HG02759 (cell line): ENCODE measurements around the gene GIPC3.
"Not testable (repeated sequence)": the region's sequence is repeated elsewhere in the genome, so short reads cannot be mapped to it uniquely, and the experiment has no call there.

ENCODE experiments used
- ATAC-seq: cut with Tn5 transposase; IDR thresholded peaks from one replicate; pipeline ENCODE4 v1.9.1; 2021; ENCODE audit warnings: mild to moderate bottlenecking, moderate library complexity; ENCODE audit not compliant: unreplicated experiment

The GIPC3 gene

DNA sequence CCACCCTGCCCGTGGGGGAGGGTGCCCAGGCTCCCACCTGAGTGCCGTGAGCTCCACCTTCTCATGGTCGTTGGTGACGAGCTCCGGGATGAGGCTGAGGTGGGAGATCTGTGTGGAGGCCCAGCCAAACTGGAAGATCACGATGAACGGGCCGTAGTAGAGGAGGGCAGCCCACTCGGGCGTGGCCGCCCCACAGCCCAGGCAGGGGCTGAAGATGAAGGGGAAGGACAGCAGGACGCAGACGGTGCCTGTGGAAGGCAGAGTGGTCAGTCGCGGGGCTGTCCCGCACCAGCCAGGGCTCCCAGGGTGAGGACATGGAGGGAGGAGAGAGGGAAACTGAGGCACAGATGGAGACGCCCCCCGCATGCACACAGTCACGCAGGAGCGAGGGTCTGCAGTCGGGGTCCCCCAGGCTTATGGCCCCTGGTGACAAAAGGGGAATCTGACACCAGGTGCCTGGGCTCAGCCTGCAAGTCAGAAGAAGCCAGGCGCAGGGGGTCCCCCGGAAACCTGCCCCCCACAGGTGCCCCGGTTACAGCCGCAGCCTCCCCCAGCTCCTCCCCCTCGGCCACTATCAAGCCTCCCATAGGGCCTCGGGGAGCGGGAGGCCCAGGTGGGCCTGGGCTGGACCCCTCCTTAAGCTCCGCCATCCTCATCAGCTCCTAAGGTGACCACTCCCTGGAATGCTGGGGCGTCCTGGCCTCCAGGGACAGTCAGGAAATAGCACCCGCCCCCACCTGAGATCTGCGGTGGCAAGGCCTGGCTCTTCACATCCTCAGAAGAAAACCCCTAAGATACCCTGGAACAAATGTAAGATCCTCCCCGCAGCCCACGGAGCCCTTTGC is 34.1 kb upstream of the GIPC3 start:
- no peak for ATAC-seq

DNA sequence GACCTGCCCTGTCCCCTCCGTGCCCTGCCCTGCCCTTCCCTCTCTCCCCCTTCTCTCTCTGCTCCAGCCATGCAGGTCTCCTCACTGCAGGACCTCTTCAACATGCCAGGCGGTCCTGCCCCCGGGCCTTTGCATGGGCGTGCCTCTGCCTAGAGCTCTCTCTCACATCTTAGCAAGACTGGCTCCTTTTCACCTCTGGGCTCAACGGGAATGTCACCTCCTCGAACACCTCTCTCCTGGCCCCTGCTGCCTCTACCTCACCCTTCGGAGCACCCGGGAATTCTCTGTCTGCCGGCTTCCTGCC is 33.5 kb upstream of the GIPC3 start:
- ATAC-seq, result no peak

GRCh38 chr19:3554254-3555083 is 30.8 kb upstream of the GIPC3 start:
- no peak for ATAC-seq

DNA sequence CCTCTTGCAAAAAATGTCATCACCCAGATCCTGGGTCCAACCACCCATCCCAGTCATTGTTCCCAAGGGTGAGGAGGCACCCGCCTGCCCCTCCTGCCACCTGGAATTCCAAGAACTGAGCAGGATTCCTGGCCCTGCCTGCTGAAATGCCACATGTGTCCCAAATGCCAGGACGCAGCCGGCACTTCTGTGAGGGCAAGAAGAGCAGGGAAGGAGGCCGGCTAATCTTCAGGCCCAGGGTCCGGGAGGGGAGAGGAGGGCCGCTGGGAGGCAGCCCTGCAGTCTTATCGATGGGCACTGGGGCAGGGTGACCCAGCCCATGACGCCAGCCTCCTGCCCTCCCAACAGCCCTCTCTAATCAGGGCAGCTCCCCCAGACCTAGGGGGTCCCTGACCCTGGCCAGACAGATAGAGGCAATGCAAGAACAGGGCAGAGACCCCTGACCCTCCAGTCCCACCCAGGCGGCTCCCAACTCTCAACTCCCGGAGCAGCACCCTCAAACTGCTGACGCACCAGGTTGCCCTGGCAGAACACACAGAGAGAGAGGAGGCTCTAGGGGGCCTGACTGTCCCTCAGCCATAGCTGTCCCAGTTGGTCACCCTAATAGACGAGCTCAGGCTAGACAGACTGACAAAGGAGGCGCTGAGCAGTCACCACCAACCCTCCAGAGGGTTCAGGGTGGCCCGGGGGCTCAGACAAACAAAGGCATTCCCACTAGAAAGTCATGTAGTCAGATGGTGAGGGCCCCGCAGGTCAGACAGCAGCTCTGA is 29.4 kb upstream of the GIPC3 start:
- ATAC-seq, result no peak

DNA sequence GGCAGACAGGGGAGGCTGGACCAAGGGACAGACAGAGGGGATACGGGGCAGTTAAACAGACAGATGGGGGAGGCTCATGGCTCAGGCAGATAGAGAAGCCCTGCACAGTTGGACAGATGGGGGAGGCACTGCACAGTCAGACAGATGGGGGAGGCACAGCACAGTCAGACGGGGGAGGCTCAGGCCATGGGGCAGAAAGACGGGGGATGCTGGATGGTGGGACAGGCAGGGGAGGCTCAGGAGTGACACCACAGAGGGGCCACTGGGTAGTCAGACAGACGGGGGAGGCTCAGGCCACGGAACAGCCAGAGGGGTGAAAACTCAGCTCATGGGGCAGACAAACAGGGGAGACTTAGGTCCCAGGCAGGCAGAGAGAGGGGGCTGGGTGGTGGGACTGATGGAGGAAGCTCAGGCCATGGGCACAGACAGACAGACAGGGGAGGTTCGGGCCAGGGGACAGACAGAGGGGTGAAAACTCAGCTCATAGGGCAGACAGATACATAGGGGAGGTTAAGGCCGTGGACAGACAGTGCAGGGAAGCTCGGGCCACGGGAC is 28.8 kb upstream of the GIPC3 start:
- ATAC-seq, result no peak

GRCh38 chr19:3556978-3557460 is 28.3 kb upstream of the GIPC3 start:
- peak; percentile 18 for ATAC-seq

DNA sequence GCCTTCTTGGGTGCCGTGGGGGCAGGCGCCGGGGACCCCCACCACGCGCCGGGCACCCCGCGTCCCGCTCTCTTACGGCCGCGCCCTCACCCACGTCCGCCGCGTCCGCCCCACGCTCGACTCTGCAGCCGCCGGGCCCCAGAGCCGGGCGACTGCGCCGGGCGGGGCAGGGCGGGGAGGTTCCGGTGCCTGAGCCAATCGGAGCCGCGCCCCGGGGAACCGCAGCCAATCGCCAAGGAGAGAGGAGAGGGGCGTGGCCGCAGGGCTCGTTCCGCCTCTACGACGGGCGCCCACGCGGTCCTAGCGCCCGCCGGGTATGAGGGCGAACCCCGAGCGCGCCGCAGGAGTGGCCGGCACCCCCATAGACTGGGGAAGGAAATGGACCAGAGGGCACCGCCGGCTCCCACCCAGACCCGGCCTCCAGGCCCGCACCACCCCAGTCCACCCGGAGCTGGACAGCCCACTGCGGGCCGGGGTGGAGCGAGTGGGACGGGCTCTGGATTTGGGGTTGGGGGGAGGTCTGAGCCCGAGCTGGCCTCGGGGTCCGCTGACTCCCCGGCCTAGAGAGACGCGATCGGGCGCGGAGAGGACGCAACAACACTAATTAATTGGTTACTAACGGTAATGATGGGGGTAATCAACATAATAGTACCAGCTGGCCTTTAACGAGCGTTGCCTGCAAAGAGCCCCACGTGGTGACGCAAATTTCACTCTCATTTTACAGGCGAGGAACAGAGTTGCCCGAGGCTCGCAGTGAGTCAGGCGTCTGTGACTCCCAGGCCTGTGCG is 27.6 kb upstream of the GIPC3 start, which contains the start of gene MFSD12:
Gene MFSD12 (minus strand): TSS at position 126 of the 788 bp plus-strand sequence. CDS start 183 bp downstream, outside the sequence.
- peak; percentile 90 for ATAC-seq

DNA sequence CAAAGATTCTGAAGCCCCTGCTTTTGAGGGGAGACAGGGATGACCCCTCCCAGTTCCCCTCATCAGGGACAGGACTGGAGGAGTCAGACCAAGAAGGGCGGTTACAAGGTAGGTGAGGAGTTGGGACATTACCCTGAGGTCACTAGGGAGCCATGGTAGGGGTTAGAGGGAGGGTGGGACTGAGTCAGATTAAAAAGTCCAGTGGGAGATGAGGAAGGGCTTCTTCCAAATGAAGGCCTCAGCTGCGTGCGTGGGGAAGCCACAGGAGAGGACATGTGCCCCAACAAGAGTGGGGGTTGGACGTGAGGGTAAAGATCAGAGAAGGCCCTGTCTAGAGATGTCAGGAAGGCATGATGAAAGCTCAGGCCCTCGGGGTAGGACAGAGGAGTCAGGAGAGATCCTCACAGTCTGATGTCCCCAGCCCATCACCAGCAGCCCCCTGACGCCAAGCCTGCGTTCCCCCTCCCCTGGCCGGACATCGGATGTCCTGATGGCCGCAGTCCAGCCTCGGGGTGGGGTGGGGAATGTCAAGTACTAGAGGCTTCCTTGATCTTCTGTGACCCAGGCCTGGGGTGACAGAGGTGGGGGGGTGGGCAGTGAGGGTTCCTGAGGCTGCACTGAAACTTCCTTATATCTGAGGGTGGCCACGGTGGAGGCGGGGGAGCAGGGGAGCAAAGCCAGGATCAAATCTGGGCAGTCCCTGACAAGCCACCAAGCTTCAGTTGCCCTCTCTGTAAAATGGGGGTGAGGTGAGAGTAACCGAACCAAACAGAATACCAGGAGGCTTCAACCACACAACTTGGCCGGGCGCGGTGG is 21.4 kb upstream of the GIPC3 start:
- ATAC-seq, result no peak

GRCh38 chr19:3565139-3565538 is 20.1 kb upstream of the GIPC3 start:
- ATAC-seq, result no peak

GRCh38 chr19:3570042-3570441 is 15.2 kb upstream of the GIPC3 start:
- not testable (repeated sequence) for ATAC-seq

DNA sequence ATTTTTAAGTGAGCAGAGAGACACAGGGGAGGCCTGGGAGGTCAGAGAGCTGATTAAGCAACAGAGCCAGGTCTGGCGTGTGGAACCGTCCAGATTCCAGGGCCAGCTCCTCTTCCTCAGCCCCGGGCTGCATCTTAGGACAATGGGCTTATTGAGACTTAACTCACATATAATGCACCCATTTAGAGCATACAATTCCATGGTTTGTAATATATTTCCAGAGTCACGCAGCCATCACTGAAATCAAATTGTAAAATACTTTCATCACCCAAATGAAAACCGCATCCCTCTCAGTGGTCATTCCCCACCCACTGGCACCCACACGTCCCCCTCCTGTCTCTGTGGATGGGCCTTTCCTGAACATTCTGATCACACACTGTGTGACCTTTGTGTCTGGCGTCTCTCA is 14.7 kb upstream of the GIPC3 start:
- ATAC-seq, result no peak

- ATAC-seq, result peak; percentile 90
Observed at GRCh38 chr19:3572132-3572854, 13.0 kb upstream of the GIPC3 start.

DNA sequence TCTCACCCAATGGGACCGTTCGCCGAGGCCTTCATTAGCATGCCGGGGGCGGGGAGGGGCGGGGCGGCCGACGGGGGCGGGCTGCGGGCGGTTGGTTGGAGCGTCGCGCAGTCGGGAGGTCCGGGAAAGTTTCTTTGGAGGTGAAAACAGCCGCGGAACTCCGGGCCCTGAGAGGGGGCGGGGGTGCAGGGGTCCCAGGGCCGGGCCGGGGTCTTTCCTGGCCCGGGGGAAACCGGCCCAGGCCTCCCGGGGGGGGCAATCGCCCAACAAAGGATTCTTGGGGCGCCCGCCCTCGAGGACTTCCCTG is 12.5 kb upstream of the GIPC3 start, which contains the start of gene HMG20B:
Gene HMG20B (plus strand): TSS at position 90 of the 307 bp plus-strand sequence. CDS start 366 bp downstream, outside the sequence.
- ATAC-seq, result no peak

- ATAC-seq, result peak; percentile 13
Observed at GRCh38 chr19:3573162-3573857, 12.0 kb upstream of the GIPC3 start.

GRCh38 chr19:3573858-3574637 is 11.2 kb upstream of the GIPC3 start:
- ATAC-seq, result no peak

DNA sequence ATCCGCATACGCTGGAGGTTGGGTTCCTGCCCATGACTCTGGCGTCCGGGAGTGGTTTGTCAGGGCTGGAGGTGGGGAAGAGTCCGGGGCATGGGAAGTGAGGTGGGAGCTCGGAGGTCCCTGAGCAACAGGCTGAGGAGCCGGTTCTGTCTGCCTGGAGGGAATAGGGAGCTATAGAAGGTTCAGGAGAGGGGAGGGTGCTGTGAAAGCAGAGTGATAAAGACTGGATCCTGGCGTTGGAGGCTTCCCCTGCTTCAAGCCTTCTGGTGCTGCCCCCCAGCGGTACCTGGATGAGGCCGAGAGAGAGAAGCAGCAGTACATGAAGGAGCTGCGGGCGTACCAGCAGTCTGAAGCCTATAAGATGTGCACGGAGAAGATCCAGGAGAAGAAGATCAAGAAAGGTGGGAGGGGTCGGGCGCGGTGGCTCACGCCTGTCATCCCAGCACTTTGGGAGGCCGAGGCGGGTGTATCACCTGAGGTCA is 10.0 kb upstream of the GIPC3 start:
- ATAC-seq, result no peak
